Measurements from ENCODE around the gene IGFBP3. TPM values are rescaled to one million over a fixed set of nuclear protein-coding genes. Genes with fewer than 3 reads are reported as not detected.
A peak's percentile ranks its signal among the peaks of the same experiment; 100 is the strongest.

Gene IGFBP3
- 301 TPM for total RNA-seq
- polyA plus RNA-seq (ENCODE audit: insufficient read depth in 1 of 8, insufficient read length in 8 of 8, low replicate concordance in 1 of 8), result 100 to 1,000 TPM; 181 to 258 (median 227) TPM
- long read RNA-seq, donor 1, transcript IGFBP3-201 (5 exons, 2,262 nt), result major isoform, 39 of 51 reads
- long read RNA-seq, donor 1, transcript IGFBP3-208 (2 exons, 574 nt), result minor isoform, 7 of 51 reads
- long read RNA-seq, donor 1, partial matches to known transcripts, result 0 of 51 reads
- long read RNA-seq, donor 1, other reads (novel, unspliced or antisense), result 0 of 51 reads
- long read RNA-seq, donor 2, transcript IGFBP3-201 (5 exons, 2,262 nt), result major isoform, 10 of 12 reads
- long read RNA-seq, donor 2, partial matches to known transcripts, result 0 of 12 reads
- long read RNA-seq, donor 2, other reads (novel, unspliced or antisense), result 0 of 12 reads
- long read RNA-seq, donor 3, transcript IGFBP3-208 (2 exons, 574 nt), result minor isoform, 11 of 79 reads
- long read RNA-seq, donor 3, transcript IGFBP3-201 (5 exons, 2,262 nt), result major isoform, 57 of 79 reads
- long read RNA-seq, donor 3, partial matches to known transcripts, result 10 of 79 reads
- long read RNA-seq, donor 3, other reads (novel, unspliced or antisense), result 0 of 79 reads
- long read RNA-seq, donor 4, transcript IGFBP3-201 (5 exons, 2,262 nt), result major isoform, 81 of 101 reads
- long read RNA-seq, donor 4, transcript IGFBP3-208 (2 exons, 574 nt), result minor isoform, 6 of 101 reads
- long read RNA-seq, donor 4, partial matches to known transcripts, result 14 of 101 reads
- long read RNA-seq, donor 4, other reads (novel, unspliced or antisense), result 0 of 101 reads
- long read RNA-seq, donor 5, transcript IGFBP3-207 (2 exons, 583 nt), result minor isoform, 5 of 201 reads
- long read RNA-seq, donor 5, transcript IGFBP3-208 (2 exons, 574 nt), result minor isoform, 15 of 201 reads
- long read RNA-seq, donor 5, transcript IGFBP3-201 (5 exons, 2,262 nt), result major isoform, 167 of 201 reads
- long read RNA-seq, donor 5, partial matches to known transcripts, result 13 of 201 reads
- long read RNA-seq, donor 5, other reads (novel, unspliced or antisense), result 0 of 201 reads
- long read RNA-seq, donor 6, transcript IGFBP3-208 (2 exons, 574 nt), result minor isoform, 8 of 117 reads
- long read RNA-seq, donor 6, transcript IGFBP3-201 (5 exons, 2,262 nt), result major isoform, 85 of 117 reads
- long read RNA-seq, donor 6, transcript IGFBP3-207 (2 exons, 583 nt), result minor isoform, 7 of 117 reads
- long read RNA-seq, donor 6, partial matches to known transcripts, result 17 of 117 reads
- long read RNA-seq, donor 6, other reads (novel, unspliced or antisense), result 0 of 117 reads
- long read RNA-seq, donor 7, transcript IGFBP3-201 (5 exons, 2,262 nt), result major isoform, 71 of 88 reads
- long read RNA-seq, donor 7, transcript IGFBP3-208 (2 exons, 574 nt), result minor isoform, 7 of 88 reads
- long read RNA-seq, donor 7, partial matches to known transcripts, result 7 of 88 reads
- long read RNA-seq, donor 7, other reads (novel, unspliced or antisense), result 0 of 88 reads
- long read RNA-seq, donor 8, transcript IGFBP3-201 (5 exons, 2,262 nt), result major isoform, 69 of 97 reads
- long read RNA-seq, donor 8, partial matches to known transcripts, result 20 of 97 reads
- long read RNA-seq, donor 8, other reads (novel, unspliced or antisense), result 0 of 97 reads
- long read RNA-seq, donor 9, transcript IGFBP3-208 (2 exons, 574 nt), result minor isoform, 9 of 76 reads
- long read RNA-seq, donor 9, transcript IGFBP3-201 (5 exons, 2,262 nt), result major isoform, 63 of 76 reads
- long read RNA-seq, donor 9, partial matches to known transcripts, result 0 of 76 reads
- long read RNA-seq, donor 9, other reads (novel, unspliced or antisense), result 0 of 76 reads
- long read RNA-seq, donor 10, transcript IGFBP3-201 (5 exons, 2,262 nt), result major isoform, 89 of 114 reads
- long read RNA-seq, donor 10, transcript IGFBP3-208 (2 exons, 574 nt), result minor isoform, 8 of 114 reads
- long read RNA-seq, donor 10, partial matches to known transcripts, result 14 of 114 reads
- long read RNA-seq, donor 10, other reads (novel, unspliced or antisense), result 0 of 114 reads
- long read RNA-seq, donor 11, transcript IGFBP3-201 (5 exons, 2,262 nt), result major isoform, 92 of 121 reads
- long read RNA-seq, donor 11, transcript IGFBP3-208 (2 exons, 574 nt), result minor isoform, 14 of 121 reads
- long read RNA-seq, donor 11, partial matches to known transcripts, result 9 of 121 reads
- long read RNA-seq, donor 11, other reads (novel, unspliced or antisense), result 0 of 121 reads

DNA sequence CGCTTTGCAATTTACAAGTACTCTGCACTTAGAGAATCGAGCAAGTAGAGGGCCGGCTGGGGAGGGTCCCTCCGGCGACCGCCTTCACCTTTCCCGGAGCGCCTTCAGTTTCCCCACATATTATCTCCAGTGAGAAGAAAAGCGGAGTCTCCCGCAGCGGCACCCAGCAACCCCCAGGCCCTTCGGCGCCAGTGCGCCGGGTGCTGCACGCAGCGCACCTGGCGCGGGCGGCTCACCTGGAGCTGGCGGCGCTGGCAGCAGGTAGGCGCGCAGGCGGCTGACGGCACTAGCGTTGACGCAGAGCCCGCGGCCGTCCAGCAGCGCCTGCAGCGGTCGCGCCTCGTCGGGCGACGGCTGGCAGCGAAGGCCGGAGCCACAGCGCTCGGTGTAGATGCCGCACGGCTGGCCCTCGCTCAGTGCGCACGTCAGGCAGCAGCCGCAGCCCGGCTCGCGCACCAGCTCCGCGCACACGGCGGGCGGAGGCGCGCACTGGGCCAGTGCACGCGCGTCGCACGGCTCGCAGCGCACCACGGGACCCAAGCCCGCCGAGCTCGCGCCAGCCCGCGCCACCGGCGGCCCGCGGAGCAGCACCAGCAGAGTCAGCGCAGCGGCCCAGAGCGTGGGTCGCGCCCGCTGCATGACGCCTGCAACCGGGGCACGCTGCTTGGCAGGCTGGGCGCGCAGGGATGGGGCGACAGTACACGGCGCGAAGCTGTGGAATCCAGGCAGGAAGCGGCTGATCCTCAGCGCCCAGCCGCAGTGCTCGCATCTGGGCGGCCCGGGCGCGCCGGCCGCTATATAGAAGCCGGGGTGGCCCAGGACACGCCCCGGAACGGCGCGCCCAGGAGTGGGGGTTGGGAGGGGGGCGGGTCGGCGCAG, at the start of gene IGFBP3:
Gene IGFBP3, minus strand, starts transcription at position 771 of the 879 bp plus-strand sequence. Its CDS starts 132 bp downstream, at position 639.
- Histone ChIP-seq H3K36me3 (ENCODE audit: control insufficient read depth, insufficient read depth, low read length) (peaks cover 14% of the 10 kb centered on the region), H3K9me3 (replicated peaks; ENCODE audit: control insufficient read depth, low read depth, low read length) (no peaks in the 10 kb centered on the region), H3K4me3 (ENCODE audit: low read length) (peak within 1 kb of the TSS; percentile 65), H3K4me1 (ENCODE audit: control insufficient read depth, insufficient read depth, low read length) (peaks cover 44% of the 10 kb centered on the region), H3K27me3 (ENCODE audit: control insufficient read depth, insufficient read depth, low read length) (peaks cover 31% of the 10 kb centered on the region), H3K27ac (ENCODE audit: low read length) (peak within 1 kb of the TSS; percentile 85)
- under 1% methylated on average over 110 of the region's 111 CpGs for WGBS (ENCODE audit: insufficient coverage)
- peak; percentile 89 for DNase-seq

DNA sequence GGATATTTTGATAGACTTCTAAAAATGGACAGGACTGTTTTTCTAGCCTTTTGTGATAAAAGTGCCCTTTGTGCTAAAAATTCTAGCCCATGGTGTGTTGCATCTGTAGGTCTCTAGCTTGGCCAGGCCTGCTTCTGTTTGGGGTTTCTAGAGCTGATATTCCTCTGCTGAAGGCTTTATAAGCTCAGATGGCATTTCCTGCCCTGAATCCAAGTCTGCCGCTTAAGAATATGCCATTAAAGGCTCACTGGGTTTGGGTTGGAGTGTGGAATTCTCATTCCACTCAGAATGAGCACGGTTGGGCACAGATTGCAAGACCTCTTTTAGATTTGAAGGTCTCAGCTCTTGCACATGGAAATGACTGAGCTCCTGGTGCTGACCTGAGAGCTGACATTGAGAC, 49.4 kb upstream of the IGFBP3 start:
- Histone ChIP-seq H3K9me3 (replicated peaks; ENCODE audit: control insufficient read depth, low read depth, low read length) (no peaks in the 10 kb centered on the region), H3K27ac (ENCODE audit: low read length) (no peak overlapping the region), H3K36me3 (ENCODE audit: control insufficient read depth, insufficient read depth, low read length) (no peaks in the 10 kb centered on the region), H3K4me3 (ENCODE audit: low read length) (no peak overlapping the region), H3K4me1 (ENCODE audit: control insufficient read depth, insufficient read depth, low read length) (peaks cover 5% of the 10 kb centered on the region), H3K27me3 (ENCODE audit: control insufficient read depth, insufficient read depth, low read length) (no peaks in the 10 kb centered on the region)
- WGBS (ENCODE audit: insufficient coverage), result 67% methylated on average over 1 of the region's 2 CpGs
- DNase-seq, result no peak

- Histone ChIP-seq H3K4me1 (ENCODE audit: control insufficient read depth, insufficient read depth, low read length) (peaks cover 5% of the 10 kb centered on the region), H3K9me3 (replicated peaks; ENCODE audit: control insufficient read depth, low read depth, low read length) (no peaks in the 10 kb centered on the region), H3K27me3 (ENCODE audit: control insufficient read depth, insufficient read depth, low read length) (no peaks in the 10 kb centered on the region), H3K27ac (ENCODE audit: low read length) (no peak overlapping the region), H3K36me3 (ENCODE audit: control insufficient read depth, insufficient read depth, low read length) (no peaks in the 10 kb centered on the region), H3K4me3 (ENCODE audit: low read length) (no peak overlapping the region)
- WGBS (ENCODE audit: insufficient coverage), result 90% methylated on average over 4 of the region's 5 CpGs
- no peak for DNase-seq
Observed at GRCh38 chr7:45969940-45970339, 48.9 kb upstream of the IGFBP3 start.

DNA sequence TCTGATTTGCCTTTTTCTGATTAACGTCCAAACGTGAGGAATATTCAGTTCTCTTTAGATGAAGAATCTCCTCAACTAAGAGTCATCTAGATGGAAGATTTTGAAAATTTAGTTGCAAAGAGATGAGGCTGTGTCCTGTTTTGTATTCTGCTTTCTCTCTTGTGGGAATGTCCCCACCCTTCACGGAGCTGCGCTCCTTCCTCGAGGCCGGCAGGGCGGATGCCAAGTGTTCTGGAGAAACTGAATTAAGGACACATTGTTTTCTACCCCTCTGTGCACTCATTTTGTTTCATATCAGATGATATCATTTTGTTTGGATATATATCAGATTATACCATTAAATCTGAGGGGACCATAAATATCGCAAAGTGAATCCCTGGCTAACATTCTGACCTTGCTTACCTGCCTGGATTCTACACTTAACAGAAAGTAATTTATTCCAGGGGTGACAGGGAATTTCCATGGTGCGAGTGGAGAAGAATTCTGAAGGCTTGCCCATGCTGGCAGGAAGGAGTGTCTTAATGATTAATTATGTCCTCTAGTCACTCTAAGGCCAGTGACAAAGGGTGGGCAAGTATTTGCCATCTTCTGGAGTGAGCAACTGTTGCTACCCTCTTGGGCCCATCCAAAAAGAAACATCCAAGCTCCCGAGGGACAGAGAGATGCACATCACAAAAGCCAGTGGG, 47.9 kb upstream of the IGFBP3 start:
- H3K4me1 ChIP-seq (ENCODE audit: control insufficient read depth, insufficient read depth, low read length), result no peaks in the 10 kb centered on the region
- no peaks in the 10 kb centered on the region for H3K27me3 ChIP-seq (ENCODE audit: control insufficient read depth, insufficient read depth, low read length)
- no peak overlapping the region for H3K27ac ChIP-seq (ENCODE audit: low read length)
- whole genome bisulfite sequencing (ENCODE audit: insufficient coverage), result 76% methylated on average over 2 of the region's 10 CpGs
- H3K36me3 ChIP-seq (ENCODE audit: control insufficient read depth, insufficient read depth, low read length), result no peaks in the 10 kb centered on the region
- no peak overlapping the region for H3K4me3 ChIP-seq (ENCODE audit: low read length)
- H3K9me3 ChIP-seq (replicated peaks; ENCODE audit: control insufficient read depth, low read depth, low read length), result no peaks in the 10 kb centered on the region
- DNase-seq, result no peak

DNA sequence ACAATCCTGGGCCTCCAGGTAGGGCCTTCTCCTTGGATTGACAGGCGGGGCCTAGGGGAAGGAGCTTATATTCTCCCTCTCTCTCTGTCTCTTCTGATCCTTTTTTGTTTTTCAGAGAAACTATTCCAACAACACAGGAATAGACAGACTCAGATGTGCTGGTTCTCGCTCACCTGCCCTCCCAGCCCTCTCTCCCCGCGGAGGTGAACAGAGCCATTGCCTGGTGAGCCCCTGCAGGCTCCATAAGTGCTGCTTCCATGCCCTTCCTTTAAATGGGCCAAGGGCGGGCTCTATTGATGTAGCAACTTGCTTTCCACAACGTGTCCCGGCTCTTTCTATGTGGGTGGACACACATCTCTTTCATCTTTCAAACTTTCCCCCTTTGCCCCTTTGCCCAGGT, 47.2 kb upstream of the IGFBP3 start:
- Histone ChIP-seq H3K36me3 (ENCODE audit: control insufficient read depth, insufficient read depth, low read length) (no peaks in the 10 kb centered on the region), H3K27ac (ENCODE audit: low read length) (no peak overlapping the region), H3K4me3 (ENCODE audit: low read length) (no peak overlapping the region), H3K9me3 (replicated peaks; ENCODE audit: control insufficient read depth, low read depth, low read length) (no peaks in the 10 kb centered on the region), H3K4me1 (ENCODE audit: control insufficient read depth, insufficient read depth, low read length) (no peaks in the 10 kb centered on the region), H3K27me3 (ENCODE audit: control insufficient read depth, insufficient read depth, low read length) (no peaks in the 10 kb centered on the region)
- no peak for DNase-seq
- WGBS (ENCODE audit: insufficient coverage), result 75% methylated on average over 4 of the region's 7 CpGs

DNA sequence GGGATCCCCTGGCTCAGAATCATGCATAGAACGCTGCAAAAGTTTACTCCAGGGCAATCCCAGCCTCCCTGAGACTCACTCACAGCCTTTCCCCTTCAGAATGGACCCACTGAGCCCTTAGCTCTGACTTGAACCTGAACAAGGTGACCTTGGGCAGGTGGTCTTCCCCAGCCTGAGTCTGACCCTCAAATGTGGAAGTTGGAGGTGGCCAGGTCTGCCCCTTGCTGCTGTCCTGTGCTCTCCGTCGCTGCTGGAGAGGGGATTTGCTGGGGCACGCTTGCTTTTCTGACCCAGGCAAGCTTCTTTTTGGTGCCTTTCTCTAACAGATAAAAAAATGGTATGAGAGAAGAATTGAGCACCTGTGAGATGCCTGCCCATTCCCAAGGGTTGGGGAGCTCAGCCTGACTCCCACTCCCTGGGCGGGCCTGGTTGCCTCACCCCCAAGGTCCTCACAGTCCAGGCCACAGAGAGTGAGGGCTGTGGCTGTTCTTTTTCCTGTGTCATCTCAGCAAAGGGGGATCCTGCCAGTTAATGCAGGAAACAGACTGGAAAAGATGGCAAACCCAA, 46.6 kb upstream of the IGFBP3 start:
- no peaks in the 10 kb centered on the region for H3K4me1 ChIP-seq (ENCODE audit: control insufficient read depth, insufficient read depth, low read length)
- no peaks in the 10 kb centered on the region for H3K36me3 ChIP-seq (ENCODE audit: control insufficient read depth, insufficient read depth, low read length)
- no peaks in the 10 kb centered on the region for H3K9me3 ChIP-seq (replicated peaks; ENCODE audit: control insufficient read depth, low read depth, low read length)
- no peak for DNase-seq
- no peak overlapping the region for H3K27ac ChIP-seq (ENCODE audit: low read length)
- H3K4me3 ChIP-seq (ENCODE audit: low read length), result no peak overlapping the region
- 100% methylated on average over 1 of the region's 5 CpGs for WGBS (ENCODE audit: insufficient coverage)
- no peaks in the 10 kb centered on the region for H3K27me3 ChIP-seq (ENCODE audit: control insufficient read depth, insufficient read depth, low read length)

DNA sequence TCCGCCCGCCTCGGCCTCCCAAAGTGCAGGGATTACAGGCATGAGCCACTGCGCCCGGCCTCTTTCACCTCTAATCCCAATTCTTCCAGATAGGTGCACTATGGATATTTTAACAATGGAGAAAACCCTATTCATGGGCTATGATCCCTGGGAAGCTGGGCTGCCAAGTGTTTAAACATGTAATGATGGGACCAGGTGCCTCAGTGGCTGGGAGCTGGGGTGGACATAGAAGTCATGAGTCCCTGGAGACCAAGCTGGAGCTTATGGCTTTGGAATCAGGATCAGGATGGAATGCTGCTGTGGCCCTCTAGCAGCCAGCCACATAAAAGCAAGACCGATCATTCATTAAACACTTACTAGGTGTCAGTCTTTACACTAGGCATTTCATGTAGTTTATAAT, 41.8 kb upstream of the IGFBP3 start:
- no peak overlapping the region for H3K4me3 ChIP-seq (ENCODE audit: low read length)
- H3K27me3 ChIP-seq (ENCODE audit: control insufficient read depth, insufficient read depth, low read length), result no peaks in the 10 kb centered on the region
- no peaks in the 10 kb centered on the region for H3K36me3 ChIP-seq (ENCODE audit: control insufficient read depth, insufficient read depth, low read length)
- H3K4me1 ChIP-seq (ENCODE audit: control insufficient read depth, insufficient read depth, low read length), result no peaks in the 10 kb centered on the region
- no peak for DNase-seq
- H3K27ac ChIP-seq (ENCODE audit: low read length), result no peak overlapping the region
- no peaks in the 10 kb centered on the region for H3K9me3 ChIP-seq (replicated peaks; ENCODE audit: control insufficient read depth, low read depth, low read length)
- no CpG with 5 or more reads among the region's 6 CpGs for WGBS (ENCODE audit: insufficient coverage)

Measured in muscle of leg (tissue), 16 donors.